GM19455 (cell line): ENCODE data around the gene SLC5A11.
"Not testable (repeated sequence)": the region's sequence is repeated elsewhere in the genome, so short reads cannot be mapped to it uniquely, and the experiment has no call there.

Experiments used
- ATAC-seq: cut with Tn5 transposase; IDR thresholded peaks from one replicate; pipeline ENCODE4 v1.9.1; 2021; ENCODE audit not compliant: unreplicated experiment

The SLC5A11 gene

GRCh38 chr16:24856871-24857270 lies 11.1 kb downstream of the SLC5A11 start:
- ATAC-seq = not testable (repeated sequence)

- no peak for ATAC-seq
Observed at GRCh38 chr16:24858219-24859041, 12.7 kb downstream of the SLC5A11 start.

GRCh38 chr16:24861461-24861860 lies 15.7 kb downstream of the SLC5A11 start:
- ATAC-seq = no peak

GRCh38 chr16:24863582-24864437 lies 18.0 kb downstream of the SLC5A11 start:
- ATAC-seq = no peak

- ATAC-seq = no peak
Observed at GRCh38 chr16:24869033-24869432, 23.3 kb downstream of the SLC5A11 start.

- no peak for ATAC-seq
Observed at GRCh38 chr16:24871891-24872290, 26.1 kb downstream of the SLC5A11 start.

GRCh38 chr16:24873028-24873427 lies 27.3 kb downstream of the SLC5A11 start:
- no peak for ATAC-seq

GRCh38 chr16:24875466-24875865 lies 29.7 kb downstream of the SLC5A11 start:
- ATAC-seq = no peak

GRCh38 chr16:24876231-24876630 lies 30.5 kb downstream of the SLC5A11 start:
- no peak for ATAC-seq

GRCh38 chr16:24879684-24880083 lies 33.9 kb downstream of the SLC5A11 start:
- no peak for ATAC-seq

GRCh38 chr16:24883714-24884151 lies 38.0 kb downstream of the SLC5A11 start:
- no peak for ATAC-seq

- ATAC-seq = no peak
Observed at GRCh38 chr16:24887472-24887871, 41.7 kb downstream of the SLC5A11 start.

GRCh38 chr16:24890746-24891145 lies 45.0 kb downstream of the SLC5A11 start:
- ATAC-seq = no peak

GRCh38 chr16:24896439-24896838 lies 50.7 kb downstream of the SLC5A11 start:
- no peak for ATAC-seq

GRCh38 chr16:24897522-24897921 lies 51.8 kb downstream of the SLC5A11 start:
- ATAC-seq = not testable (repeated sequence)

- no peak for ATAC-seq
Observed at GRCh38 chr16:24900230-24900629, 54.5 kb downstream of the SLC5A11 start.

- ATAC-seq = no peak
Observed at GRCh38 chr16:24906199-24906808, 60.5 kb downstream of the SLC5A11 start.

- no peak for ATAC-seq
Observed at GRCh38 chr16:24906901-24907300, 61.1 kb downstream of the SLC5A11 start.

GRCh38 chr16:24908716-24909115 lies 63.0 kb downstream of the SLC5A11 start:
- no peak for ATAC-seq

GRCh38 chr16:24909856-24910255 lies 64.1 kb downstream of the SLC5A11 start:
- no peak for ATAC-seq

GRCh38 chr16:24915019-24915418 lies 69.3 kb downstream of the SLC5A11 start:
- no peak for ATAC-seq
